IPS DF 4.7 (cell line): ENCODE measurements around the gene EPC2.
"Not testable (repeated sequence)": the region's sequence is repeated elsewhere in the genome, so short reads cannot be mapped to it uniquely, and the experiment has no call there.

Source experiments
- DNase-seq: peaks from one replicate; pipeline ENCODE4 v3.0.0-alpha.2; 2013; ENCODE audit warnings: low spot score; ENCODE audit errors: extremely low read depth

The EPC2 gene

DNA sequence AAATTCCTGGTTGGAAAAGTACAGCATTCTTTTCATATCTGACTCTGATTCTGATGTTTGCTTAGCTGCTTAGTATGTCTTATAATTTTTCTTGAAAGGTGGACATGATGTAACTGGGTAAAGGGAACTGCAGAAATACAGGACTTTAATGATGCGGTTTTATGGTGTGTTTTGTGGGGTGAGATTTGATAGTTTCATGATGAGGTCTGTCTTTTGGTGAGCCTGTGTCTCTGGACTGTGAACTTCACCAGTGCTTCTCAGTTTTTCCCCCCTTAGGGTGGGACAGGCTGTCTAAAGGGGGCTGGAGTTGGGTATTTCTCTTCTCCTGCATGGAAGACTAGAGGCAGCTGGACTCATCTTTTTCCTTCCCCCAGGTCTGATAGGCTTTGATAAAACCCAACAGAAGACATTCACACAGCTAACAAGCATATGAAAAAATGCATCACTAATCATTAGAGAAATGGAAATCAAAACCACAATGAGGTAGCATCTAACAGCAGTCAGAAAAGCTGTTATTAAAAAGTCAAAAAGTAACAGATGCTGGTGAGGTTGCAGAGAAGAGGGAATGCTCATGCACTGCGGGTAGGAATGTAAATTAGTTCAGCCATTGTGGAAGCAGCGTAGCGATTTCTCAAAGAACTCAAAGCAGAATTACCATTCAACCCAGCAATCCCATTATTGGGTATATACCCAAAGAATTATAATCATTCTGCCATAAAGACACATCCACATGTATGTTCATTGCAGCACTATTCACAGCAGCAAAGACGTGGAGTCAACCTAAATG, 77.6 kb downstream of the EPC2 start:
- DNase-seq = no peak

DNA sequence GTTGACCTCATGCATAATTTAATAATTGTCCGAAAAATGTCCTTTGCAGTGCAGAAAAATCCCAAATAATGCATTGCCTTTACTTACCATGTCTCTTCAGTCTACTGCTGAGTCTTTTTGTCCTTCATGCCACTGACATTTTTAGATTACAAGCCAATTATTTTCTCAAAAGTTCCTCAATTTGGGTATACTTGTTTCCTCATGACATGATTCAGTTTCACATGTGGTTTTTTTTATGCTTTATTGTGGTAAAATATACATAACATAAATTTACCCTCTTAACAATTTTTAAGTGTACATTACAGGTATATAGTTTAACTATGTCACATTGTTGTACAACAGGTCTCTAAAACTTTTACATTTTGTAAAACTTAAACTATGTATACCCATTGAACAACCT, 81.0 kb downstream of the EPC2 start:
- DNase-seq = no peak

DNA sequence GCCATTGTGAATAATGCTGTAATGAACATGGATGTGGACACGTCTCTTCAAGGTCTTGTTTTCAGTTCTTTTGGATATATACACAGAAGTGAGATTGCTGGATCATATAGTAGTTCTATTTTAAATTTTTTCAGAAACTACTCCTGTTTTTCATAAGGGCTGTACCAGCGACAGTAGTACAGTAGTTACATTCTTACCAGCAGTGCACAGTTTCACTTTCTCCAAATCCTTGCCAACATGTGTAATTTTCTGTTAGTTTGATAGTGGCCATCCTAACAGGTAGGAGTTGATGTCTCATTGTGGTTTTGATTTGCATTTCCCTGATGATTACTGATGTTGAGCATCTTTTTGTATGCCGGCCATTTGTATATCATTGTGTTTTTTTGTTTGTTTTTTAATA, 81.7 kb downstream of the EPC2 start:
- no peak for DNase-seq

DNA sequence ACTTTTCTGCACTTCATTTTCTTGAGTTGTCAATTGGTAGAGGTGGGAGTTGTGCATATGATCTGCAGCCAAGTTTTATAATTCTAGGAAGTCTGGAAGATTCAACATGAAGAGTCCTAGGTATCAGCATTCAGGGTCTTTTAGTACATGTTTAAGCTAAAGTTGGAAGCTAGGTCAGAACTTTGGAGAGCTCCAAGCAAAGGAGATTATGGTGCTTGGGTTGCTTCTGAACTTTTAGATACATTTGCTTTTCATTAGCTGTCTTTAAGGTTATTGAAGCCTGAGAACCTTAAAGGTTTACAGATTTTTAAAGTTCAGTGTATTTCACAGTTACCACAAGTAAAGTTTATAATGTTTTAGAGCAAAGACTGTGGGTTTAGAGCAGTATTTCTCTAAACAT, 85.5 kb downstream of the EPC2 start:
- no peak for DNase-seq

DNA sequence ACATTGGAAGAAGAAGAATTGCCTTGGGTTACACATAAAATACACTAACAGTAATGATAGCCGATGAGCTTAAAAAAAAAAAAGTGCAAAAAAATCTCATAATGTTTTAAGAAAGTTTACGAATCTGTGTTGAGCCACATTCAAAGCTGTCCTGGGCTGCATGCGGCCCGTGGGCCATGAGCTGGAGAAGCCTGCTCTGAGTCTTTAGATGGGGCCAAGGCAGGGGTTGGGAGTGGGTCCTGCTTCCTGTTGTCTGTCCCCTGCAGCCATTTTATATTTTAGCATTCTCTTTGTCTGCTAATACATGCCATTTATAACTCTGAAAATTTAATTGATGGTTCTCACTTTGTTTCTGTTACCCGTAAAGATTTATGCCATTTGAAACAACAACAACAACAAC, 93.2 kb downstream of the EPC2 start:
- DNase-seq = no peak

DNA sequence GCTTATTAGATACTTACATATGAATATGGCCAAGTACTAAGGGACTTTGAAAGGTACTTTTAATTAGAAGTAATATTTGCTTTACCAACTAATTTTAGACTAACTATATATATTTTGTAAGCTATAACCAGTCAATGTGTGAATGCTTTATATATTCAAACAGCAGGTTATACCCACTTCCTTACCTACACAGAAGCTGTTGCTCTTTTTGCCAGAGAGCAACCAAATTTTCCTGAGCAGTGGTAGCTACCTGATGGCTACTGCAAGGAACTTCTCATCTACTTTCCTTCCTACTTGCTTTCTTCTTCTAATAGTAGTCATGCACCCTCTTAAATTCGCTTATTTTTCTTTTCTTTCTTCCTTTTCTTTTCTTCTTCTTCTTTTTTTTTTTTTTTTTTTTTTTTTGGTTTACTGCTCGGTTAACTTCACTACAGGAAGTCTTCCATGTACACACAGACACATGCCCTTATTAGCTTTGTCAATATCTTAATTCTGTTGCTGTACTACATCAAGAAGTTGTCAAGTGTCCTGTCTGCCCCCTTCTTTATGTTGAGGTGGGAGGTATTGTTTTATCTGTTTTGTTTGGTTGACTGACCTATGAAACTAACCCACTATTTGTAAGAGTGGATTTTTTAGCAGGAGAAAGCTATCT, 95.0 kb downstream of the EPC2 start:
- no peak for DNase-seq

DNA sequence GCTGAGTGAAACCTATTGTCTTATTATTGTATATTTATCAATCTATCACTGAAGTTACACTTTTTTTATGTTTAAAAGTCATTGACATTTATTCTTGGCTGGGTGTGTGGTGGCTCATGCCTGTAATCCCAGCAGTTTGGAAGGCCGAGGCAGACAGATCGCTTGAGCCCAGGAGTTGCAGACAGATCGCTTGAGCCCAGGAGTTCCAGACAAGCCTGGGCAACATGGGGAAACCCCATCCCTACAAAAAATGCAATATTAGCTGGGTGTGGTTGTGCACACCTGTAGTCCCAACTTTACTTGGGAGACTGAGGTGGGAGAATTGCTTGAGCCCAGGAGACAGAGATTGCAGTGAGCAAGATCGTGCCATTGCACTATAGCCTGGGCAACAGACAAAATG, 97.8 kb downstream of the EPC2 start:
- DNase-seq = no peak

DNA sequence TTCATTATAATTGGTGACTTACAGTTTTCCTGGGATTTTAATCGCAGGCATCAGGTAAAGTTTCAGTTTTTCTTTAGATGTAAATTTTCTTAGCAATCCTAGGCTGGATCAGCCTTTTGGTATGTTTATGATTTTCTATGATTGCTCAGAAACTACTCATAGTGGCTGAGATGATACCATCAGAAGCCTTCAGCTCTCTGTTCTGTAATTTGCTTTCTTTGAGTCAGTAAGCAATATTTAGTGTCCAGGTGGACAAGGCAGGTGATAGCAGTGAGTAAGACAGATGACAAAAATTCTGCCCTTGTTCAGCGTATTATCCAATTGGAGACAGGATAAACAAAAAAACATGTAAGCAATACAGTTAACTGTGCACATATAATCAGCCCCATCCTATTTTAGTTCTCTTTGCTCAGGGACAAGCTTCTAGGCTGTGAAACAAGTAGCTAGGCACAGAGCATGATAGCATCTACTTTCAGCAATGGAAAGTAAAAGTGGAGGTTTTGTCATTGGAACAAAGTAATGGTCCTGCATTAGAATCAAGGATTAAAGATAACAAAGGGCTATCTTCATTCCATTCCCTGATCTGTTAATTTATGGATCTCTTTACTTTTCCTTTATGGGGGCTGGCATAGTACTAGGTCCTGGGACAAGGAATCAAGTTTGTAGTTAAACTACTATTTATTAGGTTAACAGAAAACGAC, 100.8 kb downstream of the EPC2 start:
- no peak for DNase-seq

DNA sequence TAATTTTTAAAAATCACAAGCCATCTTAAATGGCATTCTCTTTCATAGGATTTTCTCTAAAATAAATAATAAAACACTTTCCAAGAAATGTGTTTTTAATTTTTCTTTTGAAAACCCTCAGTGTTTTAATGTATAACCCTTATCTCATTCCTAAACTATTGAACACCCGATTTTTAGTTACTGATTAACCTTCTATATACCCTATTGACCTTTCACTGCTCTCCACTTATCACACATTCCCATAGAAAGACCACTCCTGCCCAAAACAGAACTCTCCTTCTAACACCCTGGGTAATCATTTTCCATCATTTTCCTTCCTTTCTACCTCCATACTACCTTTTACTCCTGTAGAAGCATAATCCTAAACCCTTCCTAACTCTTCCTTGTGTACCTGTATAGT, 102.4 kb downstream of the EPC2 start:
- DNase-seq = no peak

DNA sequence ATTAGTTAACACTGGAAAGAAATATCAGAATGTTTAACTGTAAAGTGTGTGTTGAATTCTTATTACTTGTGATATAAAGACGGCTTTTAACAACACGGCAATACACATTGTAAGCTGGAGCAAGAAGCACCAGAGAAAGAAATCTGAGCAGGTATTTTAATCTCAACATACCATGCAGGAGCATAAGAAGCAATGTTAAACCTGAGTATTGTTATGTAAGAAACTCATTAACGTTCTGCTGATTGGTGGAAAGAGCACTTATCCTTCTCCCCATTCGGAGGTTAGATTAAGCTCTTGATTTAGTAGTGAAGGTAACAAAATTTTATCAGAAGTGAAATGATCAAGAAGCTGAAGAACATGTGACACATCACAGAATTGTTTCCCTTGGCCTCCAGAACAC, 107.4 kb downstream of the EPC2 start:
- DNase-seq = no peak

DNA sequence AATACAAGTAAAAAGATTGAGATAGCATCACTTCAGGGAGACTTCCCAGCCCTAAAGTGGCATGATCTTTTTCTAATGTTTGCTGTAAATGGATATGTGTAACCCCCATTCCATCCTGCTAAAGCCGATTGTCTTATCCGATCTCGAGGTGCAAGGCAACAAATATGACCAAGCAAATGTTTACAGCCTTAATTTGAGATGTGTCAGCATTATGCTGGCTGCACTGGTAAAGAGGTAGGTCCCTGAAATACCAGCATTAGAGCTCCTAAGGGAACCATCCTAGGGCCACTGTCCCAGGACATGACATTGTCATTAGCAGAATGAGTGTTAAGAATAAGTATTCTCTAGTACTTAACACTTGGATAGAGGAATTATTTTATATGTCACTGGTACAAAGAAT, 108.4 kb downstream of the EPC2 start:
- no peak for DNase-seq

DNA sequence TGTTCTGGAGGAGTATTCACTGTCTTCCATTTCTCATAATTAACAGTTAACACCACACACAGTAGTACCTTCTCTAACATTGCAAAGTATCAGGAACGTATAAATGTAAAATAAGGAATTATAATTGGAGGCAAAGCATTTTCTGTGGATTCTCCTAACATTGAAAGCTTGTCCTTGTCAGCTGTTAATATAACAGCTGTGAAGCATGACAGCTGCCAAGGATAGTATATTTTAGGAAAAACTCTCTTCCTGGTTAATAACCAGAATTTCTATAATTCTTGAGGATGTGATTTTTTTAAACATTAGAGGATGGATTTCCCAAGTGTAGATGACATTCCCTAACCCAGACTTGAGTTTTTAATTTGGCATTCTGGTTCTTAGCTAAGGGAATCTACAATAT, 110.3 kb downstream of the EPC2 start:
- no peak for DNase-seq

DNA sequence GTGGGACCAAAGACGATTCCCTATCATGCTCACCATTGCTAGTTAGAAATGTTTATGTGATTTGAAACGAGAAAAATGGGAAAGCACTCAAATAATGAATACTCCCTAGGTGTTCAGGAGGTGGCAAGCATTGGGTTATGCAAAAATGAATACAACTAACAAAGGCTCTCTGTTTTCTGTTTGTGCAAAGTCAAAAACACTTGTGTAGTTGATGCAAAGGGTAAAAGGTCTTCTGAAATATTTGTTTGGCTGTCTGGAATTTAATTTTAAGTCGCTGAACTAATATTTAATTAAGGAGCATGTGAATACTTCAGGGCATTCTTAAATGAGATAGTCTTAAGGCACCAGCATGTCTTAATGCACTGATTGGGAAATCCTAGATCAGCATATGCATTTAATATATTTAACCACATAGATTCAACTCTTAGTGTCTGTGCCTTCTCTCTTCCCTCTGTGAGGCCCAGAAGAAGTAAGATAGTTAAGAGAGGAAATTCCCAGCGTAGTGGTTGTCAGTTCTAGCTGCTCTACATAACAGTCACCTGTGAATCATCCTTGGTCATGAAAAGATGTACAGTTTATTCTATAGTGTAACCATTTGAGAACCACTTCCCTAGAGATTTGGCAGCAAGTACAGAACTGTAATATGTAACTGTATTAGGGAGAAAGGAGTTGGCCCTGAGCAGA, 111.9 kb downstream of the EPC2 start:
- no peak for DNase-seq

DNA sequence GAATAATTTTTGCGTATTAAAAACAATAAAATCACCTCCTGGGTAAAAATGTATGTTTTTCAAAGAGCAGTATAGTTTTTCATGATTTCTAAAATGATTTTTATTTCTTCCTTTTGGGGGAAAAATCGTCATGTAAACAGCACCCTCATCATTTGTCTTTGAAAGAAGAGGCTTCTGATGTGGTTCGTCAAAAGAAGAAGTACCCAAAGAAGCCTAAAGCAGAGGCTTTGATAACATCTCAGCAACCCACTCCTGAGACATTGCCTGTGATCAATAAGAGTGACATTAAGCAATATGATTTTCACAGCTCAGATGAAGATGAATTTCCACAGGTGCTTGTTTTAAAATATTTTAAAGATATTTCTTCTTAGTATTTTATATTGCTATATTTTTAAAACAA, 120.3 kb downstream of the EPC2 start:
- no peak for DNase-seq

DNA sequence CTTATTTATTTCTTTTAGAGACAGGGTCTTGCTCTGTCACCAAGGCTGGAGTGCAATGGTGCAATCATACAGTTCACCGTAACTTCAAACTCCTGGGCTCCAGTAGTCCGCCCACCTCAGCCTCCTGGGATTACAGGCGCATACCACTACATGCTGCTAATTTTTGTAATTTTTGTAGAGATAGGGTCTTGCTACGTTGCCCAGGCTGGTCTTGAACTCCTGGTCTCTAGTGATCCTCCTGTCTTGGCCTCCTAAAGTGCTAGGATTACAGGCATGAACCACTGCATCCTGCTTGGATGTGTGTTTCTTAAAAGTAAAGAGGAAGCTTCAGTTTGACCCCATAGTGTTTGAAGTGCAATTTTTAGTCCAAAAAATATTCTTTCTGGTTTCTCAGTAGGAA, 125.5 kb downstream of the EPC2 start:
- no peak for DNase-seq

DNA sequence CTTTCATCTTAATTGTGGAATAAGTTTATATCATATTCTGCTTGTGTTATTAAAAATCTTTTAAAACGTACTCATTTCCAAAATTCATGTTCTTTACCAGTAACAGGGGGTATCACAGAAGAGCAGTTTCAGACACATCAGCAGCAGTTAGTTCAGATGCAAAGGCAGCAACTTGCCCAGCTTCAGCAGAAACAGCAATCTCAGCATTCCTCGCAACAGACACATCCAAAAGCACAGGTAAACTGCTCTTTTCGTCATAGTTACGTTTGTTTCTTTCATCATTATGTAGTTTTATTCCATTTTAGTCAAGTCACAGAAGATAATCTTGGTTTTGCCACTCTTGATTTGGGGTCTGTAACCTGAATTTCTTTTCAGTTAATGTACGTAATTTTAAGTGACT, 137.0 kb downstream of the EPC2 start:
- no peak for DNase-seq

DNA sequence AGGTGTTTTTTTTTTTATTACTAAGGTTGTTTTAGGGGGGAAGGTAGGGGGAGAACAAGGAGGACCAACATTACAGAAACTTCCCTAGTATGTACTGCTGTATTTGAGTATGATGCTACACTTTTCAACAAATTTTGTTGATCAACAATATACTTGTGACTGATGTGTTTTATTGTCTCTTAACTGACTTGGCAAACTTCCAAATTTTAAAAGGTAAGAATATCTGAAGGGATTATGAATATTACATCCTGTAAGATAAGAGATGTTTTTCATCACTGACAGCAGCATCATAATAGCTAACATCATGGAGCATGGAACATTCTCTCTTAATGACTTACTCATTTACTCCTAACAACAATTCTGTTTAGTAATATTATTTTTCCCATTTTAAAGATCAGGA, 144.5 kb downstream of the EPC2 start:
- no peak for DNase-seq

DNA sequence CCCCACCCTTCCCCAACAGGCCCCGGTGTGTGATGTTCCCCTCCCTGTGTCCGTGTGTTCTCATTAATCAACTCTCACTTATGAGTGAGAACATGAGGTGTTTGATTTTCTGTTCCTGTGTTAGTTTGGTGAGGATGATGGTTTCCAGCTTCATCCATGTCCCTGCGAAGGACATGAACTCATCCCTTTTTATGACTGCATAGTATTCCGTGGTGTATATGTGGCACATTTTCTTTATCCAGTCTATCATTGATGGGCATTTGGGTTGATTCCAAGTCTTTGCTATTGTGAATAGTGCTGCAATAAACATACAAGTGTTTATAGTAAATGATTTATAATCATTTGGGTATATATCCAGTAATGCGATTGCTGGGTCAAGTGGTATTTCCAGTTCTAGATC, 145.6 kb downstream of the EPC2 start:
- not testable (repeated sequence) for DNase-seq

DNA sequence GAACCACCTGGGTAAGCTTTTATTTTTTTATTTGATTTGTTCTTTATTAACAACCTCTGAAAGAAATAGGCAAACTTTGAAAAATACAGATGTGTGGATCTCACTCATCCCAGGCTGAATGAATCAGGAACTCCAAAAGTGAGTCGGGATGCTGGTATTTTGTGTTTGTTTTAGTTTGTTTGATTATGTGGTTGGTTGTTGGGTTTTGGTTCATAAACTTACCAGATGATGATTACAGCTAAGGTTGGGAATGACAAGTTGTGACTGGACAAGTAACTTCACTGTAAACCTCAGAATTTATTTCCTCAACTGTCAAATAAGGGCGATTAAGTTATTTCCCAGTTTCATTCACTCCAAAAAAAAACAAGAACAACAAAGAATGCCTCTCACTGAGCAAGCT, 150.0 kb downstream of the EPC2 start:
- no peak for DNase-seq

DNA sequence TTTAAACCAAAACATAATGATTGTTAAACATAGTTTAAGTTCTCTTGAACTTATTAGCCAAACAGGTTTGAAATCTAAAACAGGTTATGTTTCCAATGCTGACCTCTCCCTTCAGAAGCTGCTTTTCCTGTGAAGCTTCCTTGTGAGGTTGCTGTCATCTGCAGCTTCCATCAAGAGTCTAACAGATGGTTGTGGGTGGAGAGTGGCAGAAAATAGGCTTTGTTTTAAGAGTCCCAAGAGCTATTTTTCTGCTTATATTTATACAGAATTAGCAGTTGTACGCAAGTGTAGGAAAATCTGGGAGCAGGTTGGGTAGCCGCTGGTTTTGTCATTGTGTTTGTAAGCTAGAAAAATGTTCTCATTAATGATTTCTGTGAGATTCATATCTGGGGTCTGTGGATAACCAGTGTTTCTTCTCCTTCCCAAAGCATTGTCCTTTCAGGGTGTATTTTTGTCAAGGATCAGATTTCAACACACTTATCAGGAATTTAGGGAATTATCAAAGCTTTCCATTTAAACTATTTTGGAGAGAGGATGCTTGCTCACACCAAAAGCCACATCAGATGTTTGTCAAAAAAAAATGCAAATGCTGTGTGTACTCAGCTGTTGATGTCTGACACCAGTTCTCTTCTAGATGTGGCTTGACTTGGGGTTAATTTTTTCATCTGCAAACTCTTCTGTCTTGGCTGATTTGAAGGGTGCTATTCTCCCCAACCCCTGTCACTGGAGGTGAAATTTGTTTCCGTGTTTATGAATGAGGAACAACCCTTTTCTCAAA, 152.4 kb downstream of the EPC2 start:
- no peak for DNase-seq

DNA sequence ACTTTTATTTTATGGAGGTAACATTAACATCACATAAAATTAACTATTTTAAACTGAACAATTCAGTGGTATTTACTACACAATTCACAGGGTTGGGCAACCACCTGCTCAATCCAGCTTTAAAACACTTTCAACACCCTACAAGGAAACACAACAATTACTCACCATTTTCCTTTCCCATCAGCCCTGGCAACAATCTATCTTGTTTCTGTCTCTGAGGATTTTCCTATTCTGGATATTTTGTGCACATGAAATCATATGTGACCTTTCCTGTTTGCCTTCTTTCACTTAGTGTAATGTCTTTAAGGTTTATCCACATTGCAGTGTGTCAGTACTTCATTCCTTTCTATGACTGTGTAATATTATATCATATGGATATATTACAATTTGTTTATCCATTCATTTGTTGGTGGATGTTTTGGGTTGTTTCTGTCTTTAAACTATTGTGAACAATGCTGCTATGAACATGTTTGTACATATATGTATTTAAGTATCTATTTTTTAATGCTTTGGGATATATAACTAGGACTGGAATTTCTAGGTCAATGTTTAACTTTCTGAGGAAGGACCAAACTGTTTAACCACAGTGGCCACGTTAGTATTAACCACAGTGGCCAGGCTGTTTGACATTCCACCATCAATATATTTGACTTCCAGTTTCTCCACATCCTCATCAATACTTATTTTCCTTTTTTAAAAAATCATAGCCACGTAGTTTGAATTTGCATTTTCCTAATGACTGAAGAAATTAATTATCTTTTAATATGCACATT, 158.1 kb downstream of the EPC2 start:
- DNase-seq = no peak
